HG02623 (cell line): ENCODE measurements around the gene KIF6.
"Not testable (repeated sequence)": the region's sequence is repeated elsewhere in the genome, so short reads cannot be mapped to it uniquely, and the experiment has no call there.

Experiments used
- ATAC-seq: cut with Tn5 transposase; IDR thresholded peaks from one replicate; pipeline ENCODE4 v1.9.1; 2021; ENCODE audit warnings: moderate library complexity; ENCODE audit not compliant: unreplicated experiment

The KIF6 gene

DNA sequence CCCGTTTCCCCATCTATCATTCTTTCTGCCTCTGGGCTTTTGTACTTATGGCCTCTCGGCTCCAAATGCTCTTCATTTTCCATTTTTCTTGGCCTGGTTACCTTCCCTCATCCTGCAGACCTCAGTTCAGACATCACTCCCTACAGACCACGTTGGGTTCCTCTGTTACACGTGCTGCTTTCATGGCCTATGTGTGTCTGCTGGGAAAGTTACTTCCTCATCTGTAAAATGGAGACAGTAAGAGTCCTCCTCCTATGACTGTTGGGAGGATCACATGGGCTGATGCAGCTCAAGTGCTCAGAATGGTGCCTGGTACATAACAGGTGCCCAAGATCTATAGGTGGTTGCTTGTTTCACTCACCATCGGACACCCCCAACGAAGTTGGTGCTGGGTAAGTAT lies 424.5 kb downstream of the KIF6 start:
- no peak for ATAC-seq

- ATAC-seq, result no peak
Measured at GRCh38 chr6:39298061-39298460, 427.1 kb downstream of the KIF6 start.

GRCh38 chr6:39296745-39297640 lies 428.2 kb downstream of the KIF6 start:
- ATAC-seq, result no peak

DNA sequence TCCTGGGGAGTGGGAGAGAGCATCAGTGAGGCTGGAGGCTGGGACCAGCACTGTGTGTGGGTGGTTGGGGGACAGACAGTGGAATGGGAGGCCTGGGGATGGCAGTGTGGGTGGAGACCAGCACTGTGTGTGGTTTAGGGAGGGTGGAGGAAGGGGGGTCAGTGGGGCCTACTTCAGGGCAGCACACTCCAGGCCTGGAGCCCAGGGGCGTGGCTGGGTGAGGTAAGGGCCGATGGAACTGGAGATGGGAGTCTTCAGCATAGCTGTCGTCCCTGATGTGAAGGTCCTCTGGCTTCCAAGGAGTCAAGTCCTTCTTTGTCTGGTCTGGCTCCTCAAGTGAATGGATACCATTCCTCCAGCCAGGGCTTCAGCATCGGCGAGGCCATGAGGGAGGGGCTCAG lies 429.6 kb downstream of the KIF6 start:
- ATAC-seq, result no peak

DNA sequence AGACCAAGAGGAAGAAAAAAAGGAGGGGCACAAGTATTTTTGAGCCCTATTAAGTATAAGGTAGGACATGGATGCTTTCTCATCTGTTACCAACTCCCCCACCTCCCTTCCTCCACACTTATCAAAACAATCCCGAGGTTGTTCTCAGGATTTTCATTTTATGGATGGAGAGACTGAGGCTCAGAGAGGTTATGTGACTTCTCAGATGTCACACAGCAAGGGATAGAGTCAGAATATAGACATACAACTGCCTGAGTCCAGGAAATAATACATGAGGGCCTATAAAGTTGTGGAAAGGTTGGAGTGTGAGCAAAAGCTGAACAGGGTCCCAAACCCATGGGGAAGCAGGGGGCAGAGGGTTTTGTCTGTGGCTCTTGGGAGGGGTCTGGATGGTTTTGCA lies 430.3 kb downstream of the KIF6 start:
- ATAC-seq, result no peak

DNA sequence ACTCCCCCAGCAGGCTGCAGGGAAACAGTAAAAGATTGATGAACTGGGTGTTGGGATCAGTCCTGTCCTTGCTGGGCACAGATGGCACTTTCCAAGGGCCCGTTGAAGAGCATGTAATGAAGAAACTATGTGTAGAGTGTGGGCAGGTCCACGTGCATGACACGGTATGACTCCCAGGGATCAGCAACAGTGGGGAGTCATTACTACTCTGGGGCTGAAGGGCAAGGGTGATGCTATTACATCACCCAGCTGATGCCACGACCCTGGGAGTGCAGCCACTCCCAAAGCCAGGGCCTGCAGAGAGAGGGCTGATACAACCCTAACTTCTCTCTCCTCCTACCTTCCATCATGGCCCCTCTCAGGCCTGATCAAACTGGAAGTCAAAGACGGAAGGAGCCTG lies 431.1 kb downstream of the KIF6 start:
- no peak for ATAC-seq

DNA sequence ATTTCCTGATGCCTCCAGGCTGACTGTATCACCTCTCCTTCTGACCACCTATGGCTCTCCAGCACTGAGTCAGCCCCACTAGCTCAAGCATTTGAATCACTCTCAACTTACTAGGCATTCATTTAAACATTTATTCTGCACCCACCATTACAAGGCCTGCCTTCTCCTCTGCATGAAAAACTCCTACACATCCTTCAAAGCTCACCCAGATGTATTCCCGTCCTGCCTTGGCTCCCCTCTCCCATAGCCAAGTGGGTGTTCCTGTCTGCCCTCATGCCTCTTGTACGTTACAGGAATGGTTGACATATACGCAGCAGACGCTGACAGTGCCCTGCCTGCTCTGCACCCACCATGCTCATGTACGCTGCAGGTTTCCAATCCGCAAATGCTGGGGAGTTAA lies 432.6 kb downstream of the KIF6 start:
- ATAC-seq, result no peak

DNA sequence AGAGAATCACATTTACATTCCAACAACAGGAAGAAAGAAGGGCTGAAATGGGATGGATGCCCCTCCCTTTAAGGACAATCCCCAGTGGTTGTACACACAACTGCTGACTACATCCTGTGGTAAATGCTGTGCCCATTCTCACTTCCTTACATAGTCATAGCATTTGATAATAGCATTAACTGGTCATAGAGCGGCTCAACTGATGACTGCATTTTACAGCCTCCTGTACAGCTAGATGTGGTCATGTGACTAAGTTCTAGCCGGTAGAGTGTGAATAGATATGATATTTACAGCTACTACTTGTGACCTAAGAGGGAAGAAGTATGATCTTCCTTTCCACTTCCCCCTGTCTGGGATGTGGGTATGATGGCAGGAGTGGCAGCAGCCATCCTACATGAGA lies 435.7 kb downstream of the KIF6 start:
- ATAC-seq, result no peak

DNA sequence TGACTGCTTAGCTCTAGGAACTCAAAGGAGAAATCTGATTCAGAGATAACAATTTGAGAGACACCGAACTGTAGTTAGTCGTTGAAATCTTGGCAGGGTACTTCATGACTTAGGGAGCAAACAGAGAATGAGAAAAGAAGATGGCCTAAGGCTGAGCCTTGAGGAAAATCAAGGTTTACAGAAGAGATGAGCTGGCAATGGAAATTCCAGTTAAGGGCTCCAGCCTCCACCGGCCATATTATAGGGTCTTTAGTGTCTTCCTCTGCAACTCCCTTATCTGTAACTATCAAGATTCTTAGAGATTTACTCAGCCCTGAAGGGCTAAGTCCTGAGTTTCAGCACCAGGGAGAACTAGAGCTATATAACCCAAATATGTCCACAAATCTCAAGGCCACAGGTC lies 437.6 kb downstream of the KIF6 start:
- ATAC-seq, result no peak

GRCh38 chr6:39286596-39286995 lies 438.6 kb downstream of the KIF6 start:
- not testable (repeated sequence) for ATAC-seq

DNA sequence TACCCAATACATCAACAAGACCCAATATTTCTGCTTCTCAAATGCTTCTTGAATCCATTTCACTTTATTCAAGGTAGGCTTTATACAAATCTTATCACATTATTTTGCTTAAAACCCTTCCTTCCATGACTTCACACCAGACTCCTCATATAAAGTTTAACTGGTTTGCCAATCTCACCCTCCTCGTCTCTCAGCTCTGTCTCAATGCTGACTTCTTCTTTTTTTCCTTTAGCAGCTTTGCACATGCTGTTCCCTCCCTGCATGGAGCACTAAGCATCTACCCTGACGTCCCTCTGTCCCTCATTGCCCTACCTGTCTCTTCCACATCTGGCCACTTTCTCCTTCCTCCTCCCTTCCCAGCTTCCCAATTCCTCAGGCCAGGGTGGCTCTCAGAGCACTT lies 442.4 kb downstream of the KIF6 start:
- ATAC-seq, result no peak

- ATAC-seq, result no peak
Measured at GRCh38 chr6:39281312-39281980, 443.8 kb downstream of the KIF6 start.

DNA sequence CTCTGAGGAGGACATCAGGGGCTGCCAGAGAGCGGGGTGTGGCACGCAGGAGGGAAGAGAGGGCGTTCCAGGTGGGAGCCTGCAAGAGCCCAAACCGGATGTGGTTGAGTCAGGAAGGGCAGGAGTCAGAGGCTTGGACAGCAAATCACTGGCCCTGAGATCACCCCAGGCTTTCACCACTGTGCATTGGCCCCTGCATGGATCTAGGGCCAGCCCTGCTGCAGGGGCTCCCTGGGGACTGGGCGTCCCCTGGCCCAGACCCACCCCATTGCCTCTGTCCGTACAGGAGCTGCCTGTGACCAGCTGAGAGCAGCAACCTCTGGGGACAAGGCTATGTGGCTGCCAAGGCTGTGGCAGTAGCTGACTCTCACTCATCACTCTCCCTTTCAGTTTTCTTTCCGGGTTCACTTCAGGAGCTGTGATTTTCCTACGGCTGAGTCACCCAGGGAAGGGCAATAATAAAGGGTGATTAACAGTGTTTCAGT lies 444.9 kb downstream of the KIF6 start:
- ATAC-seq, result no peak
